Right forelimb (tissue), 1 donor: ENCODE results near the gene CCDC121.
"Not testable (repeated sequence)": the region's sequence is repeated elsewhere in the genome, so short reads cannot be mapped to it uniquely, and the experiment has no call there.

Source experiments
- DNase-seq: peaks from one replicate; pipeline ENCODE4 v3.0.0-alpha.2; 2018

The CCDC121 gene

GRCh38 chr2:27634291-27634690 lies 5.5 kb upstream of the CCDC121 start:
- DNase-seq, result no peak

GRCh38 chr2:27630257-27630656 lies 1.4 kb upstream of the CCDC121 start:
- not testable (repeated sequence) for DNase-seq

DNA sequence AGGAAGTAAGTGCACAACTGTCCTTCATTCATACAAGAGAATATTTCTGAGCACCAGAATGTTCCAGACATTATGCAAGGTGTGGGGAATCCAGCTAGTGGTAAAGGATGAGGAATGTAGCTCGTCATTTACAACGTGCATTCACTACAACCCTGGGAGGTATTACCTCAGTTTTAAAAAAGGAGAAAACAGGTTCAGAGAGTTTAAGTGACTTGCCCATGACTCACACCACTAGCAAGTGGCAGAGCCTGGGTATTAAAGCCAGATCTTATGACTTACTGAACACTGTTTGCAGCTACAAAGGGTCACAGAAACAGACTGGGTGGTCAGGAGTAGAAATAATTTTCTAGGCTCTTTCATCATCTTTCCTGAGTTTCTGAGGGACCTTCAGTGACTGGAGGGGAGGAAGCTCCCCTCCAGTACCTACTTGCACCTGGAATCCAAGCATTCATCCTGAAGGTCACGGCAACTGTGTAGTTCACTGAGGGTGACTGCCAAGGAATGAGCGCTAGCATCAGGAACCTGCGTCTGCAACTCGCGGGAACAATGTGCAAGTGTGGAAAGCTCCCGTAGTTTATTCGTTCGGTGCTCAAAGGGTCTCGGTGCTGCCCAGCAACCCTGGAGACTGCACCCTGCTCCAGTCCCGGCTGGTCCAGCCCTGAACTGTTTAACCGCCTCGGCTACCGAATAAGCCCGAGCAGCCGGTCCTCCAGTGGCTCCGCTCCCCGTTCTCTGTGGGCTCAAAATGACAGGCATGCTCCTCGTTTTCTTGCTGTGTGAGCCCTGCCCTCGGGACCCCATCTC lies 647 bp downstream of the CCDC121 start:
- no peak for DNase-seq

- not testable (repeated sequence) for DNase-seq
These were observed 1.9 kb downstream of the CCDC121 start for GRCh38 chr2:27626921-27627320.

DNA sequence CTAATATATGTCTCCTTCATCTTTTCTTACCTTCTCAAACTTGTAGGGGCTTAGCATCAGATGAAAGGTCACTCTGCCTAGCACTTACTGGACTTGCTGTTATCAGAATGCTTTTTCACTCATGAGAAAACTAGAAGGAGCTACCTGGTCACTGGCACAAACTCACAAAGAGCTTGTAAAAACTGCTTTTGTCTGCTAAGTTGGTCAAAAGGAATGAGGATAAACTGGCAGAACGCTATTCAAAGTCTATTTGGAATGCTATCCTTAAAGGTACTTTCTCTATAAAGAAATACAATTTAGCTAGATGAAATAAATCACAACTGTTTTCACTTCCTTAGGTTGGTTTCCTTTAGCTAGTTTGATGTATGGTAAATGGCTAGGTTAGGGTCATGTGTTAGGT lies 2.5 kb downstream of the CCDC121 start:
- DNase-seq, result not testable (repeated sequence)

DNA sequence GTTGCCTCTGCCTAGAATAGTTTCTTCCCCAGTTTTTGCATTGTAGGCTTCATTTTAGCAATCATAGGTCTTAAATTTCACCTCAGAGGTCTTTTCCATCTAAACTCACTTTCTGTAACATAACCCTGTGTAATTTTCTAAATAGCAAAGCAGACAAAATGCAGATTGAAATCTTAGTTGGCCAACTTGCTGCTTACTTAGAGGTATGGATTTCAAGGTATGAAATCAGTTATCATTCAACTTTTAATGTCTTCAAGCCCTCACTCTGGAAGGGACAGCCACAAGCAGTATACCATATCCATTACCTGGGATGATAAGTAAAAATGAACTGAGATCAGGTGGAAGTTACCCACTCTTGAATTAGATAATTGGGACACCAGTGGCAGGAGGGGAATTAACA lies 3.9 kb downstream of the CCDC121 start:
- no peak for DNase-seq

DNA sequence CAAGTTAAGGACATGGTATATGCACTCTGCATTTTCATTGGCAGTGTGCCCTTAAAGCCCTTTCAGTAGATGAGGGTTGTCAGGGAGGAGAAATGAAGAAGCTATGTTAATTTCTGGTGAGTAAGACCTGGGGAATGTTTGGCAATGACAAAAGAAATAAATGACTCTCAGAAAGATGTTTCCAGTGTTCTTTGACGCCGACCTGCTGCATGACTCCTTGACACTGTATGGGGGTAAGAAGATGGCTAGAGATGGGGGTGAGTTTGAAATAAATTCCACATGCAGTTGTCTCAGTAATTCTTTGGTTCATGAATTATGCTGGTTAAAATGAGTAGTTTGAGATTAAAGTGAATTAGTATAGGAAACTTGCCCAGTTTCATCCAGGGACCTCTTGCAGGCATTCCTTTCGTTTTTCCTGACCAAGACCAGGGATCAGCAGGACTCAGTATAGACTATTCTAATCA lies 5.9 kb downstream of the CCDC121 start:
- no peak for DNase-seq

DNA sequence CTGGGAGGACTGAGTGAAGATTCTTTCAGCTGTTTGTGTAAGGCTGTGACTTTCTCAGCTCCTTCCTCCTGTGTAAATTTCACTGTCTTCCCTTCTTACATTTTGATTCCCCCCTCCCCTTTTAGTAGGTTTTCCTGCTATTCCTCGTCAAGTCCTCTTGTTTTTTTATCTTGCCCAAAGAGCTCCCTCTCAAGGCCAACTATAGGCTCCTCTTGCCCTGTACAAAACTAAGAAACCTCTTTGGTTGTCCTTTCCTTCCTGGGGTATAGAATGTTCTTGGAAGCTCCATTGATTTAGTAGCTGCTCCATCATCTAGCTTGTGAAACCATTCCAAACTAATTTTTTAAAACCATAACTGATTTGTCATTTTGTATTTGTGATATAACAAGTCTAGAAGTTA lies 7.3 kb downstream of the CCDC121 start:
- DNase-seq, result no peak

DNA sequence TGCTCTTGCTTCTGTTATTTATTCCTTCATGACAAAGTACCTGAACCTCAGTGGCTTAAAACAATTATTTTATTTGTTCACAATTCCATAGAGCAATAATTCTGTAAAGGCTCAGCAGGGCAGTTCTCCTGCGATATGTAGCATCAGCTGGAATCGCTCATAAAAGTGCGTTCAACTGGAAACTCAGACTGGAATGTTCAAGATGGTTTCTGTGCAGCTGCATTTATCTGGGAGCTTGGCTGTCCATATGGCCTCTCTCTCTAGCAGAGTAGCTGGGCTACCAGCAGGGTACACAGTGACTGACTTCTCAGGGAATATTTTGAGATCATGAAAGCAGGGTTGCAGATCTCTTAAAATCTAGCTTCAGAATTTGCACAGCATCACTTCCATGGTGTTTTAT lies 13.5 kb downstream of the CCDC121 start:
- no peak for DNase-seq

- DNase-seq, result no peak
These were observed 14.8 kb downstream of the CCDC121 start for GRCh38 chr2:27613985-27614384.

- no peak for DNase-seq
These were observed 22.2 kb downstream of the CCDC121 start for GRCh38 chr2:27606611-27607010.

DNA sequence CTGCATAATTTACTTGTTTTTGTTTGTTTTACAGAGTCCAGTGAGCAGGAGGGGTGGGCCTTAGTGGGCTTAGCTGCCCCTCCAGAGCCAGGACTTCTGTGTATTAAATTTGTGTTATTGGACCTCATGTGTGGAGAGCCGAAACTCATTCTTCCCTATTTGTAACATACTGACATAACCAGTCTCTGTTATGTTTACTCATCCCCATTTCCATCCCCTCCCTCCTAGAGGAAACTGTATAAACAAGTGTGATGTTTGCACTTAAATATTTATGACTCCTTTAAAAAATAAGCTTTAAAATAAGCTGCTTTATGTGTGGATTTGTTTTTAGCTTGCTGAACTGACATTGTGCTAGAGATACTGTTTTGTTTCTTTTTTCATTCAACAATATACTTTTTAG lies 32.2 kb downstream of the CCDC121 start:
- DNase-seq, result no peak

- DNase-seq, result not testable (repeated sequence)
These were observed 33.4 kb downstream of the CCDC121 start for GRCh38 chr2:27595412-27595811.

DNA sequence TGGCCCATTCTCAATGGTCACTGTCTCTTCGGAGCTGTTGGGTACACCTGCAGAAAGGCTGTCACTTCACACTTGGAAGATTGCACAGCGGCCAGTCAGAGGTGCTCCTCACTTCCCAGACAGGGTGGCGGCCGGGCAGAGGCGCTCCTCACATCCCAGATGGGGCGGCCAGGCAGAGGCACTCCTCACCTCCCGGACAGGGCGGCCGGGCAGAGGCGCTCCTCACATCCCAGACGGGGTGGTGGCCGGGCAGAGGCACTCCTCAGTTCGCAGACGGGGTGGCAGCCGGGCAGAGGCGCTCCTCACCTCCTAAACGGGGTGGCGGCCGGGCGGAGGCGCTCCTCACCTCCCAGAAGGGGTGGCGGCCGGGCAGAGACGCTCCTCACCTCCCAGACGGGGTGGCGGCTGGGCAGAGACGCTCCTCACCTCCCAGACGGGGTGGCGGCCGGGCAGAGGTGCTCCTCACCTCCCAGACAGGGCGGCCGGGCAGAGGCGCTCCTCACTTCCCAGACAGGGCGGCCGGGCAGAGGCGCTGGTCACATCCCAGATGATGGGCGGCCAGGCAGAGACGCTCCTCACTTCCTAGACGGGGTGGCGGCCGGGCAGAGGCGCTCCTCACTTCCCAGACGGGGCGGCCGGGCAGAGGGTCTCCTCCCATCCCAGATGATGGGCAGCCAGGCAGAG lies 34.6 kb downstream of the CCDC121 start:
- not testable (repeated sequence) for DNase-seq

DNA sequence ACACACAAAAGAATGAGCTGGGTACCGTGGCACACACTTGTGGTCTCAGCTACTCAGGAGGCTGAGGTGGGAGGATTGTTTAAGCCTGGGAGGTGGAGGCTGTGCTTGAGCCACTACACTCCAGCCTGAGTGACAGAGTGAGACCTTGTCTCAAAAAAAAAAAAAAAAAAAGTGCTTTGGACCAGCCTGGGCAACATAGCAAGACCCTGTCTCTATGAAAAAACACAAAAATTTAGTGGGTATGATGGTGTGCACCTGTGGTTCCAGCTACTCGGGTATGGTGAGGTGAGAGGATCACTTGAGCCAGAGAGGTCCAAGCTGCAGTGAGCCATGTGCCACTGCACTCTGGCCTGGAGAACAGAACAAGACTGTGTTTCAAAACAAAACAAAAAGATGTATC lies 35.6 kb downstream of the CCDC121 start:
- DNase-seq, result no peak

- DNase-seq, result no peak
These were observed 37.1 kb downstream of the CCDC121 start for GRCh38 chr2:27591745-27592144.

DNA sequence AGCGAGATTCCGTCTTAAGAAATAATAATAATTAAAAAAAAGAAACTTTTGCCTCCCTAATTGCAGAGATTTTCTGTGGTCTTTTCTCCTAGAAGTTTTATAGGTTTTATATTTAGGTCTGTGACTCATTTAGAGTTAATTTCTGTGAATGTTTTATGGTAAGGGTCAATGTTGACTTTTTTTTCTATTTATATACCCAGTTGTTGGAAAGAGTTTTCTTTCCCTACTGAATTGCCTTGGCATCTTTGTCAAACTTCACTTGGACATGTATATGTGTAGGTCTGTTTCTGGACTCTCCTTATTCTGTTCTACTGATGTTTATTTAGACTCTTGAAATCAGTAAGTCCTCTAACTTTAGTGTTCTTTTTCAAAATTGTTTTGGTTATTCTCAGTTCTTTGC lies 40.5 kb downstream of the CCDC121 start:
- DNase-seq, result no peak

DNA sequence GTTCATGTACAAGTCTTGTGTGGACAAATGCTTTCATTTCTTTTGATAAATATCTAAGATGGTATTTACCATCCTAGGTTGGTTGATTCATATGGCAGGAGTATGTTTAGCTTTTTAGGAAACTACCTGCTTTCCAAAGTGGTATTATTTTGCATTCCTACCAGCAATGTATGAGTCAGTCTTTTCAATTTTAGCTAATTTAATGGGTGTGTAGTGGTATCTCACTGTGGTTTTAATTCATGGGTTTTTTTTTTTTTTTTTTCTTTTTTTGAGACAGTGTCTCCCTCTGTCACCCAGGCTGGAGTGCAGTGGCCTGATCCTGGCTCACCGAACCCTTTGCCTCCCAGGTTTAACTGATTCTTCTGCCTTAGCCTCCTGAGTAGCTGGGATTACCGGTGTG lies 41.8 kb downstream of the CCDC121 start:
- no peak for DNase-seq

DNA sequence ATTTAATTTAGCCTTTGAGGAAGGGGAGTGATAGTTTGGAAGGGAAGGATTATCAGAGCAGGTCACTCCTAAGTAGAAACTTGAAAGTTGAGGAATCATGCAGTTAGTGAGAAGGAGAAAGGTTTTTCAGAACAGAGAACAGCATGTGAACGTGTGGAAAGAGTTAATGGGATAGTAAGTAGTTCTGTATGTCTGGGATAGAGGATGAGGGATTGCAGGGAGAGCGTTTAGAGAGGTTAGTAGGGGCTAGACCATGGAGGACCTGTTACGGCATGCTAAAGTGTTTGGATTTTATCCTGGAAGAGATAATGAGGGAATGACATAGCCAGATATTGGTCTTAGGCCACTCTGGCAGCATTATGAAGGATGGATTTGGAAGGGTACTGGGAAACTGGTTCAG lies 44.2 kb downstream of the CCDC121 start:
- DNase-seq, result no peak

- no peak for DNase-seq
These were observed 45.4 kb downstream of the CCDC121 start for GRCh38 chr2:27583390-27583915.

GRCh38 chr2:27582695-27583389 lies 46.0 kb downstream of the CCDC121 start, which contains the start of gene ZNF512:
Gene ZNF512 (plus strand): TSS chr2:27583042. CDS start chr2:27583113, 71 bp downstream.
- peak; percentile 90 for DNase-seq

DNA sequence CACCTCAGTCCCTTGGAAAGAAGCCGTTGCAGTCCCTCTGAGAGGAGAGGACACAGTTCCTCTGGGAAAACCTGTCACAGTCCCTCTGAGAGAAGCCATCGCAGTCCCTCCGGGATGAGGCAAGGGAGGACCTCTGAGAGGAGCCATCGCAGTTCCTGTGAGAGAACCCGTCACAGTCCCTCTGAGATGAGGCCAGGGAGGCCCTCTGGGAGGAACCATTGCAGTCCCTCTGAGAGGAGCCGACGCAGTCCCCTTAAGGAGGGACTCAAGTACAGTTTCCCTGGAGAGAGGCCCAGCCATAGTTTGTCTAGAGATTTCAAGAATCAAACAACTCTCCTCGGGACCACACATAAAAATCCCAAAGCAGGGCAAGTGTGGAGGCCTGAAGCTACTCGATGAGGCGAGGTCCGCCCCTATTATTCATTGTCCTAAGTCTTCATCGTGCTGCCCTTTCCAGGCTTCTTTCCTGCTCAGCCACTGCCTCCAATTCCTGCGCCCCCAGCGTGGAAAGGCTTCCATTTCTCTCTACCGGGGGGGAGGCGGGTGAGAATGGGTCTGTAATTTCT lies 46.6 kb downstream of the CCDC121 start:
- DNase-seq, result no peak
